ENCODE results near the gene KLHL6.

GRCh38 chr3:183494341-183494740, 61.2 kb downstream of the KLHL6 start:
- TF ChIP-seq SUZ12 (IDR thresholded peaks at IDR 0.05; ENCODE audit: low read length) (no peak), POLR2A (IDR thresholded peaks at IDR 0.05; ENCODE audit: control extremely low read depth in 1 of 2, low read depth in 2 of 2, low read length in 2 of 2) (no peak), CTCF (IDR thresholded peaks at IDR 0.05; ENCODE audit: control extremely low read depth in 1 of 3, insufficient read depth in 1 of 3, low read depth in 1 of 3, low read length in 3 of 3) (no peak), SRF (IDR thresholded peaks at IDR 0.05; ENCODE audit: low read depth, low read length) (no peak), BRCA1 (IDR thresholded peaks at IDR 0.05; ENCODE audit: low read depth, low read length) (no peak), CBX5 (IDR thresholded peaks at IDR 0.05; ENCODE audit: low read depth, low read length) (no peak), ATF3 (IDR thresholded peaks at IDR 0.05; ENCODE audit: insufficient read depth, low read depth, low read length) (no peak), EP300 (IDR thresholded peaks at IDR 0.05; ENCODE audit: borderline replicate concordance in 1 of 2, low read depth in 2 of 2, low read length in 2 of 2) (no peak)
